Stimulated activated CD4-positive, alpha-beta T cell treated with anti-CD3 and anti-CD28 coated beads, Interleukin-15, amount 100 ng/mL, for 48 hours (primary cell): Measurements from ENCODE around the gene FIGNL2.
A peak's percentile ranks its signal among the peaks of the same experiment; 100 is the strongest.
"Not testable (repeated sequence)": the region's sequence is repeated elsewhere in the genome, so short reads cannot be mapped to it uniquely, and the experiment has no call there.

Experiments
- DNase-seq, 2 donors: peaks; one replicate each; pipeline ENCODE4 v3.0.0-alpha.2; 2020; ENCODE audit warnings: low read depth in 2 of 2

Gene FIGNL2

DNA sequence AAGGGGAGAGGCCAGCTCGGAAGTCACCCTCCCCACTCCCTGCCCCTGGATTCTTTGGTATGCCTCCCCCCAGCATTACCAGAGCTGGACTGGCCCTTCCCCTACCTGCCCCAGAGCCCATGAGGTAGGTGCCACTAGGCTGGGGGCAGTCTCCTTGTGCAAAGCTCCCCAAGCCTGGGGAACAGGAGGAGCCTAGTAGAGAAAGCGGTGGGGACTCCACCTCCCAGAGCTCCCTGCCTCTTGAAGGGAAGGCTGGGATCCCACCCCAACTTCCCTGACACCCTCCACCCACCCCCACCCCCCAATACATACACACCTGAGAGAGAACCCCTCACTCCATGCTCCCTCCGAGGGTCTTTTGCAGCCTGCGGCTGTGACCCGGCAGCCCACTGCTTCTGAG is 30.4 kb downstream of the FIGNL2 start:
- DNase-seq, result no peak

DNA sequence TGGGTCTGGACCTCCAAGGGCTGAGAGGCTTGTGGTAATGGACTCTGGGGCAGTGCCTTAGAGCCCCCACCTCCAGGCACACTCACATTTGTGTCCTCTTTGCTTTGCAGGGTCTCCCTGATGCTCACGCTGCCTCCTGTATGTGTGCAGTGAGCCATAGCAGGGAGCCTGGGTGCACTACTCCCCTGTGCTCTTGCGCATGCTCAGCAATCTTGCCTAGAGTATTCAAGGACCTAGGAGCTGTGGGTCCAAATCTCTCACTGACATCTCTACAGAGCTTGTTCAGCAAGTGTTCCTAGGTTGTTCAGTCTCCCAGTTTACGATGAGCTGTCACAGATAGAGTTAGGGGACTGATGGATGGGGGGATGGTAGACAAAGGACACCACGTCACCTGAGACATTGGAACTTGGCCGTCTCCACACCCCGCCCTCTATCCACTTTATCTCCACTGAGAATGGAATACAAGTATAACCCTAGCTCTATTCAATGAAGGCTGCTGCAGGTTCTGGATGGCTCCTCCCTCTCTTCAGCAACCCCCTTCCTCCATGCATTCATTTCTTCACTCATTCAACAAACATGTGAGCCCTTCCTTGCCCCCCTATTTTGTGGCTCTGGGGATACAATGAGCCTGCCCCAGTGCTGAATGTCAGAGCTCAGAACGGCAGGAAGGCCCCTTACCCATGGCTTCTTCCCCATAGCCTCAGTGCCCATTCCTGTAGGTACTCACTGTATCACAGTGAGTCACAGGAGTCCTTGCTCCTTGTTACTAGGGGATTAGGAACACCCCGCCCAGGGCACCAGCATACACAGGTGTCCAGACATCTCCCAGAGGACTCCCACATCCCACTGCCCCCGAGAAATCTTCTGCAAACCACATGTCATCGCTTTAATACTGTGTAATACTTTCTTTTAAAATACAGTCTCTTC is 31.2 kb downstream of the FIGNL2 start:
- DNase-seq, result no peak

DNA sequence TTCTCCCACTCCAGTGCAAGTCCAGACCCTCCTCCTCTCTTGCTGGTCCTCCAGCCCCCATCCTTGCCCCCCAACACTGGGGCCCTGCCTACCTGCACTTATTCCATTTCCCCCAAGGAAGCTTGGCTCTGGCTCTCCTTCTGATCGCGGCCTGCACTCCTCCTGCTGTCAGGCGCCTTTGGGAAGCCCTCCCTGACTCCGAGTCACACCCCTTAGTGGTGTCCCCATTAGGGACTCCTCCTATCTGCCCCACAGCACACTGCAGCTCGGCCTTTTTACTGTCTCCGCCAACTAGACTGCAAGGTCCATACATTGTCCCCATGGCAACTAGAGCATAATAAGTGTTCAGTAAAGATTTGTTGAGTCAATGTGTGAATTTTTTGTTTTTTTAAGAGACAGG is 32.9 kb downstream of the FIGNL2 start:
- no peak for DNase-seq

DNA sequence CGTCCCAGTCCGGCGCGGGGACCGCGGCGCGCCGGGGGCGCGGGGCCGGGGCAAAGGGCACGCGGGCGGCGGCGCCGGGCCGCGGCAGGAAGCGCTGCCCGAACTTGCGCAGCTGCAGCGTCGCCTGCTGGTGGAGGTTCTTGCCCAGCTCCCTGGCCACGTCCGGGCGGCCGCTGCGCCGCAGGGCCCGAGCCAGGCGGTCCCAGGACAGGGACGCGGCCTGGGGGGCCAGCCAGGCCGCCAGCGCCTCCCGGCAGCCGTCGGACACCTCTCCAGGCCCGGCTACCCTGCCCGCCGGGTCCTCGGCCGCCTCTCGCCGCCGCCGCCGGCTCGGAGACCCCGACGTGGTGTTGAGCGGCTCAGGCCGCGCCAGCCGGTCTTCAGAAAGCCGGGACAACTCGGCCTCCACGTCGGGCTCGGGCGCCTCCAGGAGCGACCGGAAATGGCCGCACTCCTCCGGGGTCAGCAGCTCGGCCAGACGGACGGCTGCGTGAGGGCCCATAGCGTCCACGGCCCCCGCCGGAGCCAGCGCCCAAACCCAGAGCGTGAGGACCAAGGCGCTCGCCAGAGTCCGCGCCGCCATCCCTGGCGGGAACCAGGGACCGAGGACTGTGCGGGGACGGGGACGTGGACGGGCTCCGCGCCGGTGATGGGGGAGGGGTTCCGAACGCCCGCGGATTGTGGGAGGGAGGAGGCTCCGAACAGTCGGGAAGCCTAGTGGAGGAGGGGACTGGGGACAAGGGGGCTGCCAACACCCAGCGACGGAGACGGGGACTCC is 34.0 kb downstream of the FIGNL2 start:
- DNase-seq, result peak in 1 of 2 donors; percentile 67

DNA sequence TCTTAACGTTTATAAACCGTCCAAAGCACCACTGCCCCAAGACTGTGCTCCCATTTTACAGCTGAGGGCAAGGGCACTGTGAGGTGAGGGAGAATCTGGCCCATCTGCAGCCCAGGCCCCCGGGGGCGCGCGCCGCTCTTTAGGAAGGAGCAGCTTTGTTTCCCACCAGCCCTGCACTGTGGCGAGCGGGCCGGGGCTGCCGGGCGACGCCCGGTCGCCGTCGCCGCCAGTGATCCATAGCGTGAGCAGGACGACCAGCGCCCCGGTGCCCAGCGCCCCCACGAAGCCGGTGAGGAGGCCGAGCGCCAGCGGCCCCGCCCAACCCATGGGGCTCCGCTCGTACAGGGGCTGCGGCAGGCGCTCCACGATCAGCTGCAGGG is 34.6 kb downstream of the FIGNL2 start:
- no peak for DNase-seq

DNA sequence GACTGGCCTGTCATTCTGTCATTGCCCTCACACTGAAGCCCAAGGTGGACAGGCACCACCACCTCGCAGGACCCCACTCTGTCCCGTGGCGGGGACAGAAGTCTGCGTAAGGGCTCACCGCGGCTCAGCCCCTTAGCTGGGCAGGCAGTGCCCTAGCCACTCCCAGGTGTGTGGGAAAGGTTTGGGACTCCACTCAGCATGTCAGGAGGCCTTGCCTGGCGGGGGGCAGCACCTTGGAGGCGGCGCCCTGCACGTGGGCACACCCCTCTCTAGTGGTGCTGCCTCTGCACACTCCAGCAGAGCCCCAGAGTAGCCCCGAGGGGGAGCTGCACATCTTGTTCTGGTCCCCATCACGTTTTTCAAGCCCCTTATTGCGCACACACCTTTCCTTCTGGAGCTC is 35.6 kb downstream of the FIGNL2 start:
- no peak for DNase-seq

DNA sequence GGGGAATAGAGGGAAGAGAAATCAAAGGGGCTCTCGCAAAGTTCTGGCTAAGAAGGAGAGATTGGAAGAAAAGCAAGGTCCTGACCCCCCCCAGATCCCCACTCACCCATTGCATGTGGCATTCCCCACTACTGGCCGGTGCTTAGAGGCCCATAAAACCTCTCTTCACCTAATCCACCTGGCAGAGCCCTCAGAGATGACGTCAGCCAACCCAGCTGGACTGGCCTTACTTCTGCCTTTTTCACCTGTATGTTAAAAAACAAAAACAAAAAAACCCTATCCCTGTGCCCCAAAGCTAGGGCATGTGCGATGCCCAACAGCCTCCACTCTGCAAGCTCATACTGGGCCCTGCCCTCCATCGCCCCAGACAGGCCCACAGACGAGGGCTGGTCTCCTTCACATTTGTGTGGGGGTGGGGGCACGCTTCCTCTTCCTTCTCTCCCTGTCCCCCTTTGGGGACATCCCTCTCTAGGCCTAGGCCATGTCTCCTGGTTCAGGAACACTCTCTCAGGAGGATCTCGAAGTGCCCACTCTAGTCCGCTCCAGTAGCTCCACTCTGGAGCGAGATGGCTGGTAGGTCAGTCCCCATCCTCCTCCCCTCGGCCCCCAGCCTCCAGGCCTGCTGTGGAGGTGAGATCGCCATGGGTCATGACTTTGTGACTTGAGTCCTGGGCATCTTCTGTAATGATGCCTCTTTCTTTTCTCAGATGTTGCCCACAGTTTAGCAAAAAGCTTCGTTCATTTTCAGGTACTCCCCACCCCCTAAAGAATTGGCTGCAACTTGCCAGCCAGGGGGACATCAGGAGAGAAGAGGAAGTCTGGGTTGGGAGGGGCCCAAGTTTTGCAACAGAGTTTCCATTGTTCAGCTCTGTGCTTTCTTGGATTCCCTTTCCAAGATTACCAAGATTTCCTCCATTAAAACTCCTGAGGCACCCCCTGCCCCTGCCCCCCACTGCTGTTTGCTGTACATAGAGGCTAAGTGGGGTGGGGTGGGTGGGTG is 37.0 kb downstream of the FIGNL2 start:
- DNase-seq, result no peak

DNA sequence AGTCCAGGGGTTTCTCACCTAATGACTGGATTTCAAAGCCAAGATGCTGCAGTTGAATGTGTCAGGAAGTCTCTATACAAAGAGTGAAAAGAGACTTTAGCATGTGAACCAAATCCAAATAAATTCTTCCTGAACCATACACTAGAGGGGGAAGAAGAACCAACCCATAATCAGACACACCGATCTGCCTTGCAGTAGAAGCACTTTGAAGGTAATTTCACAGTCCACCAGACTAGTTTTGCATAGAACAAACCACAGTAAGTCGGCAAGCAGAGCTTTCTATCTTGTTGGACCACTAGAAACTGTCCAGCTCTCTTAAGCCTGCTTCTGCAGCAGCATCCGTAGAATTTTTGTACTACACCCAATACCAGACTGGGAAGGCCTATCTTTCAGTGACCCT is 39.3 kb downstream of the FIGNL2 start:
- no peak for DNase-seq

DNA sequence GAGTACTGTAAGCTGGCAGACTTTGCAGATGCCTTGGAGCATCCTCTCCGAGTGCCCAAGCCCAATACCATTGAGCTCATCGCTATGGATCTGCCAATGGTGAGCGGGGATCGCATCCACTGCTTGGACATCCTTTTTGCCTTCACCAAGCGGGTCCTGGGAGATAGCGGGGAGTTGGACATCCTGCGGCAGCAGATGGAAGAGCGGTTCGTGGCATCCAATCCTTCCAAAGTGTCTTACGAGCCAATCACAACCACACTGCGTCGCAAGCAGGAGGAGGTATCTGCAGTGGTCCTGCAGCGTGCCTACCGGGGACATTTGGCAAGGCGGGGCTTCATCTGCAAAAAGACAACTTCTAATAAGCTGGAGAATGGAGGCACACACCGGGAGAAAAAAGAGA is 41.6 kb downstream of the FIGNL2 start:
- no peak for DNase-seq

DNA sequence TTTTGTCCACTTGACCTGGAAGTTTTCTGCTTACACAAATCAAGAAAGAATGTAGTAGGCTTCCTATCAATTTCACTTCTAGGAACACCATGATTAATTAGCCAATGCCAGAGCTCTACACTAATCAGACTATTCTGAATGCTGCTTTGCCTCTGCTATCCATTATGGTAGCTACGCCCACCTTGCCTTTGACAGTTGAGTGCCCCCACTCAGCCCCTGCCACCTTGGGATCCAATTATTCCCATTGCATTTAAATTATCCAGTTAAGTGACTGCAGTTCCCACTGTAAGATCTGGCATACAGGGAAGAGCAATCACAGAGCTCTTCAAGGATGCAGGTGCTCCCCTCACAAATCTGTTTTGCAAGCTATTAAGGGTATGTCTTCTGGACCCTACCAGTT is 47.5 kb downstream of the FIGNL2 start:
- DNase-seq, result no peak

DNA sequence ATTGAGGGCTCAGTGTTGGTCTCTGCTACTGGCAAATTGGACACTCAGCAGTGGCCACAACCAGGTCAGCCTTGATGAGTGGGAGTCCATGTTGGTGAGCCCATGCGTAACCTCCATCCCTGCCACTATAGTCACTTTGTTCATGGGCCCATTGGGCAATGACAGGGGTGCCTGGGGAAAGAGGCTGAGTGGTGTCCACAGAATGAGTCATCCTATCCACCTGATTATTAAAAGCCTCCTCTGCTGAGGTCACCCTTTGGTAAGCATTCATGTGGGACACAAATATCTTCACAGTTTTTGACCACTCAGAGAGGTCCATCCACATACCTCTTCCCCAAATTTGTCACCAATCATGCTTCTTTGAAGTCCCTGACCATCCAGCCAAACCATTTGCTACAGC is 50.0 kb downstream of the FIGNL2 start:
- no peak for DNase-seq

DNA sequence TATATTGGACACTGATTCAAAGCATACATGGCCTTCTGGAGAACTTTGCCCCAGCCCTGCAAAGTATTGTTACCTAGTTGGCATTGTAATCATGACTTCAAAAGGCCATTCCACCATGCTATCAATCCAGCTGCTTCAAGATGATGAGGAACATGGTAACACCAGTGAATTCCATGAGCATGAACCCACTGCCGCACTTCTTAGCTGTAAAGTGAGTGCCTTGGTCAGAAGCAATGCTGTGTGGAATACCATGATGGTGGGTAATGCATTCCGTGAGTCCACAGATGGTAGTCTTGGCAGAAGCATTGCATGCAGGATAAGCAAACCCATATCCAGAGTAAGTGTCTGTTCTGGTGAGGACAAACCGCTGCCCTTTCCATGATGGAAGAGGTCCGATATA is 50.5 kb downstream of the FIGNL2 start:
- DNase-seq, result not testable (repeated sequence)

DNA sequence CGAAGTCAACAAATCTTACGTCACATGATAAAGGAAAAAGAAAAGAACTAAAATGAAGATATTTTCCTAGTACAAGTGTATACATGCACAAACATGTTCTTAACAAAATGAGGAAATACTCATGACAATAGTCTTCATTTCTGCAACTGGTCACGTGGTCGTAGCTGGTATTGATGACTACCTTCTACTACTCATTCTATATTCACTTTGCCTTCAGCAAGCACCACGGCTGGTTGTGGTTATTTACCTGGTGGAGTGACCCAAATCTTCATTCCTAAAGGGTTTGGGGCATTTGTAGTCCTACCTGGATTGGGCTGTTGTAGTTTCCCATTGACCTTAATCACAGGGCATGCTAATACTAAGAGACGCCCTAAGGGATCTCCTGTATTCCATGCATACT is 51.2 kb downstream of the FIGNL2 start:
- no peak for DNase-seq

DNA sequence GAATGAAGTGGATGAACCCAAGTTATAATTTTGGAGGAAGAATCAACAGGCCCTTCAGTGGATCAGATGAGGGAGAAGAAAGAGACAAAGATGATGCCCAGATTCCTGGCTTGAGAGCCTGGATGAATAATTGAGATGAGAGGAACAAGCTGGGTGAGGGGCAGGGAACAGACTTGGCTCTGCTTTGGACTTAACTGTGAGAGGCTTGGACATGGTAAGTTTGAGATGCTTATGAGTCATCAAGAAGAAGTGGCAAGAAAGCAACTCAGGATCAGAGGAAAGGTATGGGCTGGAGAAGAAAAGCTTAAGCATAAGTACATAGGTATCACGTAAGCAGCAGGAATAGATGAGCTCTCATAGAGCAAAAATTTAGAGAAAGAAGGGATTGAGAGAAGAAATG is 55.3 kb downstream of the FIGNL2 start:
- no peak for DNase-seq

DNA sequence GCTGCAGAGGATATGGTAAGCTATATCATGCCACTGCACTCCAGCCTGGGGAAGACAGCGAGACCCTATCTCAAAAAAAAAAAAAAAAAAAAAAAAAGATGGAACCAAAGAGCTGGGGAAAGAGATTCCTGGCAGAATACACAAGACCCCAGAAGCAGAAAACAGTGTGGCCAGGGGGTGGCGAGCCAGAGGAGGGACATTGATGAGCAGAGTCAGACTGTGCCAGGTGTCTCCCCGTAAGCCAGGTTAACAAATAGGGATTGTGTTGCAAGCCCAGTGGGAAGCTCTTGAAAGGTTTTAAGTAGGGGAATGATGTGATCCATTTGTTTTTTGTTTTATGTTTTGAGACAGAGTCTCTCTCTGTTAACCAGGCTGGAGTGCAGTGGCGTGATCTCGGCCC is 56.1 kb downstream of the FIGNL2 start:
- no peak for DNase-seq

DNA sequence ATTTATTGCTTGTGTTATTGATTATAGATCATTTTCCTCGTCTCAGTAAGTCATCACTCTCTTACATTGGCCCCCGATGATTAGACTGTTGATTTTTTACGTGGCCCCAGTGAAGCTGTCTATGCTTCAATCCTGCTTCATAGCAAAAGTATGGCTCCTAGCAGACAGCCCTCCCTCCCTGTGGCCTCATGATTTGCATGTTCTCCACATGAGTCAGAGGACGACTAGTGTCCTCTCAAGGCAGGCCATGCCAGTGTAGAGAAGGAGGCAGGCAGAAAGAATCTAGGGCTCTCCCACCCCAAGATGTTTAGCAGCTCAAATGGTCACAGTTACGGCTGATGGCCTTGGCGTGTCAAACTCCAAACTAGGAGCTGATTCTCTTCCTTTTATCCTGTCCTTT is 59.6 kb downstream of the FIGNL2 start:
- no peak for DNase-seq

DNA sequence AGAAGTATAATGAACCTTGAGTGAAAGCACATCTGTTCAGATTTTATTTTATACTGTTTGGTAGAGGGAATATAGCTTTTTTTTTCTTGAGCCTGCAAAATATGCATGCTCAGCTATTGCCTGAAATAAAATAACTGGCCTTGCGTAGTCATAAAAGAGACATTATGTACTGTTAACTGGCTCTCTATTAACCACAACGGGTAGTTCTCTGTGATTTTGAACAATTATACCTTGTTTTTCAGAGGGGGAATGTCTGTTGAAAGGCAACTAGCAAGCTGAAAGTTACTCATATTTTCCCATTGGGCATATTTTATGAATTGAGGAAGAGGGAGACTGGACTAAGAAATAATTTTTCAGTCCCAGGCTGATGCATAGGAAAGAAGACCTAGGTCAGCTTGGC is 62.6 kb downstream of the FIGNL2 start:
- DNase-seq, result no peak

DNA sequence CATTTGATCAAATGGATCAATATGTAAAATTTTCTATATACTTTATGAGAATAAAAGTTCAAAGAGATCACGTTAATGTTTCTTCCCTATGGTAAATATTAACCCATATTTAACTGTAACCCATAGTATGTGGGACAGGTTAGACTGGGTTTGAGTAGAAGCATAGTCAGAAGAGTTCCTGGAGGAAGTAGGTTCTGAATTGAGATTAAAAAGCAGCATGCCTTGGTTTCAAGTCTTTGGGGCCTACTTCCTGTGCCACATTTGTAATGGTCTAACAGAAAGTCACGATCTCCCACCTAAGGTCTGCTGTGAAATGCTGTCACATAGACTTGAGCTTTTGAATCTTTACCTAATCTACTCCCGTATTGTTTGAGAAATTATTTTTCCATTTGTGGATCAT is 63.8 kb downstream of the FIGNL2 start:
- DNase-seq, result no peak

DNA sequence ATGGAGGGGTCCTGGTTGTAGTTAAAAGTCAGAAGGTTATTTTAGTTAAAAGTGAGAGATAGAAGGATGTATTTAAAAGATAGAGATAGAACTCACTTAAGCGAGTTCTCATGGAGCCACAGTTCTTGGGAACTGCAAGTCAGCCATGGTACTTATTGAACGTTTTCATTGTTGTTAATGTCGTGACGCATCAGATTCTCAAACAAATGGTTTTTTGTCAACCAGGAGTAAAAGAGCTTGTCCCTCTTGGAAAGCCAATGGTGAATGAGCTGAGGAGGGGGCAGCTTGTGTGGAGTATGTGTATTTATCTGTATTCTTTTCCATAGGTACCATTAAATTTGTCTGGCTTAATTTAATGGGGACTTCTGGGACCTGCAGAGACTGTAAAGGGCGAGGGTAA is 68.6 kb downstream of the FIGNL2 start:
- no peak for DNase-seq

DNA sequence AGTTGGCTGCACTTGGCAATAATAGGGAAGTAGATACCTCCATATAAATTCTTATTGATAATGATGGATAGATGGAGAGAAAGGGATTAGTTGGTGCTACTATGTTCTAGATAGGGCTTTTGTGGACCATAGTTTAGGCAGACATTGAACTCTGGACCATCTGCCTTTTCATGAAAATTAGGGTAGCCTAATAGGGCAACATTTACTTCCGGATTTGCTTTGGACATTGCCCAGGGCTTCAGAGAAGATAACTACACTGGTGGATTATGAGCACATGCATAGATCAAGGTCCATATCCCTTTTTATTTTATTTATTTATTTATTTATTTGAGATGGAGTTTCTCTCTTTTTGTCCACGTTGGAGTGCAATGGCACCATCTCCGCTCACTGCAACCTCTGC is 70.5 kb downstream of the FIGNL2 start:
- DNase-seq, result no peak

DNA sequence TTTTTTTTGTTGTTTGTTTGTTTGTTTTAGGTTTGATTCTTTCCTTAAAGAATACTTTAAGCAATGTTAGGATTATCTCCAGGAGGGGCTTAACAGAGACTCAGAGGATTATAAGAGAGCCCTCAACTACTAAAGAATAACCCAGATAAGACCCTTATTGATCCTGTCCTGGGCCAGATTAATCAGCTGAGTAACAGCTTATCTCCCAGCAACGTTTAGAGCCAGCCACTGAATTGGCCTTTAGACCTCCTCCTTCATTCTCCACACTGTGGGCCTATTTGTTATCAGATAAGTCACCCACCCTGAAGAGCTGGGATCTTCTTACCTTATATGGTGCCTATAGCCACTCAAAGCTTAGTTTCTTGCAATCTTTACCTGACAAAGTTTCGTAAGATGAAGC is 71.1 kb downstream of the FIGNL2 start:
- no peak for DNase-seq

DNA sequence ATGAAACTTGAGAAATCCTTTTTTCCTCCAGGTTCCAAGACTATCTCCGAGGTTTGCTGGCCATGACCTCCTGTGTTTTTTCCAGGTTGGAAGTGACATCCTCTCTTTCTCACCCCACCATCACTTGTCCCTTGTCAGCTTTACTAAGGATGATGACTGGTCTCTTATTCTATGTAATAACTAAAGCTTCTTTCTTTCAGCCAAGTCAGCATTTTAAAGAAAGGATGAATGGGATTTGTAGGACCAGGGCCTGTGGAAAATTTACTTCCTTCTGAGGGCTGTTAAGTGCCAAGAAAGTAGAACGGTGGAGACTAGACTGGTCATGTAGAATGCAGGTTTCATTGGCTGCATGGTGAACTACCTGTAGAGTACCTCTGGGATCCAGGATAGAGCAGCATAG is 73.6 kb downstream of the FIGNL2 start:
- no peak for DNase-seq
